Activated CD8-positive, alpha-beta memory T cell treated with anti-CD3 and anti-CD28 coated beads for 1 hour (primary cell): ENCODE measurements around the gene TOMM70.
"Not testable (repeated sequence)": the region's sequence is repeated elsewhere in the genome, so short reads cannot be mapped to it uniquely, and the experiment has no call there.

Experiments
- DNase-seq, 2 donors: peaks; one replicate each; pipeline ENCODE4 v3.0.0-alpha.2; 2020; ENCODE audit warnings: low read depth in 1 of 2; ENCODE audit errors: extremely low read depth in 1 of 2

TOMM70 gene

GRCh38 chr3:100366424-100366823 lies 34.5 kb downstream of the TOMM70 start:
- DNase-seq = no peak

GRCh38 chr3:100364421-100364820 lies 36.5 kb downstream of the TOMM70 start:
- DNase-seq = no peak

GRCh38 chr3:100361897-100362296 lies 39.0 kb downstream of the TOMM70 start:
- DNase-seq = no peak

- DNase-seq = no peak
Observed at GRCh38 chr3:100360757-100361496, 40.0 kb downstream of the TOMM70 start.

GRCh38 chr3:100359035-100359434 lies 41.9 kb downstream of the TOMM70 start:
- DNase-seq = no peak

- no peak for DNase-seq
Observed at GRCh38 chr3:100358413-100358812, 42.5 kb downstream of the TOMM70 start.

- DNase-seq = no peak
Observed at GRCh38 chr3:100354850-100355249, 46.0 kb downstream of the TOMM70 start.

GRCh38 chr3:100352296-100353231 lies 48.3 kb downstream of the TOMM70 start:
- no peak for DNase-seq

- not testable (repeated sequence) for DNase-seq
Observed at GRCh38 chr3:100351770-100352169, 49.1 kb downstream of the TOMM70 start.

- no peak for DNase-seq
Observed at GRCh38 chr3:100348727-100349126, 52.2 kb downstream of the TOMM70 start.

GRCh38 chr3:100340527-100340926 lies 60.4 kb downstream of the TOMM70 start:
- DNase-seq = no peak

- DNase-seq = no peak
Observed at GRCh38 chr3:100339786-100340185, 61.1 kb downstream of the TOMM70 start.

- DNase-seq = no peak
Observed at GRCh38 chr3:100338911-100339310, 62.0 kb downstream of the TOMM70 start.

- not testable (repeated sequence) for DNase-seq
Observed at GRCh38 chr3:100336229-100336628, 64.7 kb downstream of the TOMM70 start.

GRCh38 chr3:100335434-100335833 lies 65.5 kb downstream of the TOMM70 start:
- no peak for DNase-seq

GRCh38 chr3:100334488-100335351 lies 66.2 kb downstream of the TOMM70 start, which contains the start of gene NIT2:
TSS of gene NIT2 (plus strand) at chr3:100334757. CDS start at chr3:100334792, 35 bp downstream.
- DNase-seq = peak; percentile 46 to 68

GRCh38 chr3:100333970-100334487 lies 66.9 kb downstream of the TOMM70 start:
- no peak for DNase-seq

- DNase-seq = no peak
Observed at GRCh38 chr3:100333051-100333450, 67.8 kb downstream of the TOMM70 start.

- no peak for DNase-seq
Observed at GRCh38 chr3:100331660-100332059, 69.2 kb downstream of the TOMM70 start.

GRCh38 chr3:100330651-100331050 lies 70.2 kb downstream of the TOMM70 start:
- DNase-seq = no peak
